AG10803 (cell line): ENCODE measurements around the gene CCDC68.

ENCODE experiments used
- DNase-seq: peaks from one replicate; pipeline ENCODE4 v3.0.0; 2010; ENCODE audit warnings: low read depth
- H3K4me3 ChIP-seq: 2 replicates; pipeline ENCODE4 v1.5.1; 2011; ENCODE audit warnings: mild to moderate bottlenecking, low read length, control low read depth
- TF ChIP-seq, protein P1 (sequence below): conservative IDR thresholded peaks from 2 replicates; pipeline ENCODE4 v1.5.1; 2011; ENCODE audit warnings: mild to moderate bottlenecking, low read length, control low read depth, inconsistent platforms

Gene CCDC68, protein sequence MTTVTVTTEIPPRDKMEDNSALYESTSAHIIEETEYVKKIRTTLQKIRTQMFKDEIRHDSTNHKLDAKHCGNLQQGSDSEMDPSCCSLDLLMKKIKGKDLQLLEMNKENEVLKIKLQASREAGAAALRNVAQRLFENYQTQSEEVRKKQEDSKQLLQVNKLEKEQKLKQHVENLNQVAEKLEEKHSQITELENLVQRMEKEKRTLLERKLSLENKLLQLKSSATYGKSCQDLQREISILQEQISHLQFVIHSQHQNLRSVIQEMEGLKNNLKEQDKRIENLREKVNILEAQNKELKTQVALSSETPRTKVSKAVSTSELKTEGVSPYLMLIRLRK

DNA sequence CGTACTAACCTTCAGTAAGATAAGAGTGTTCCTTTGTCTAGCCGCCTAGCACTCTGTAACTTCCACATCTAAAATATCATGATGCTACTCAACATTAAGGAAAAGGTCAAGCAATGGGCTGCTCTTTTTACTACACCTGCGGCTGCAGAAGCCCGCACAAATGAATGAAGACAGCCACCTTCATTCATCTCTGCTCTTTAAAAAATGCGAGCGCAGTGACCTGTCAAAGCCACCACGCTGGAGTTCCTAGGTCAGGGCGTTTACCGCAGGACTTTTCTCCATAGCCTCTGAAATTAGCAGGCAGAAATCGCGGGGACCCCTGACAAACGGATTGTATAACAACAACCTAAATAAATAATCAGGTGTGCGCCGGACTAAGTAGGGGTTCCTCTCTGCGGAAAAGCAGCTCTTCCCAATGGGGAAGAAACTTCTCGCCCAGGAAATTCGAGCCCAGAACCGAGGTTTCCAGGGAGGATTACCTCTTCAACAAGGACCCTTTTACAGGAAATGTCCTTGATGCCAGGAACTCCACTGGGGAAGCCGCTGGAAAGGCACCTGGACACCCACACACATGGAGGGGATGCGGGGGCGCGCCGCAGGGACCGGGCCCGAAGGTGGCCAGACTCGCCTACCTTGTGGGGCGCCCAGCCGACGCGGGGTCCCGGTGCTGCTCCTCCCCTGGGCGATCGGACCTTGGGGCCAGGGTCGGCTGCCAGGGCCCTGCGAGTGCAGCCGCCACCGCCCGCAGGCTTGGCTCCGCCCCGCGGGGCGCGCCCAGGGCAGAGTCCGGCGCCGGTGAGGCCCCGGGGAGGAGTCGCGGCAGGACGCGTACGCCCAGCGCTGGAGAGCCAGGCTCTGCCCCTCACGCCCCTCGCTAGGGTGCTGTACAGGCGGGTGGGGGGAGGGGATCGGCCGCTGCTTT lies at the start of gene CCDC68:
Gene CCDC68 (minus strand): TSS at position 758 of the 922 bp plus-strand sequence. CDS start 16,670 bp downstream, outside the sequence.
- DNase-seq, result no peak
- H3K4me3 ChIP-seq, result no peak within 1 kb of the TSS
- TF ChIP-seq, protein P1, sequence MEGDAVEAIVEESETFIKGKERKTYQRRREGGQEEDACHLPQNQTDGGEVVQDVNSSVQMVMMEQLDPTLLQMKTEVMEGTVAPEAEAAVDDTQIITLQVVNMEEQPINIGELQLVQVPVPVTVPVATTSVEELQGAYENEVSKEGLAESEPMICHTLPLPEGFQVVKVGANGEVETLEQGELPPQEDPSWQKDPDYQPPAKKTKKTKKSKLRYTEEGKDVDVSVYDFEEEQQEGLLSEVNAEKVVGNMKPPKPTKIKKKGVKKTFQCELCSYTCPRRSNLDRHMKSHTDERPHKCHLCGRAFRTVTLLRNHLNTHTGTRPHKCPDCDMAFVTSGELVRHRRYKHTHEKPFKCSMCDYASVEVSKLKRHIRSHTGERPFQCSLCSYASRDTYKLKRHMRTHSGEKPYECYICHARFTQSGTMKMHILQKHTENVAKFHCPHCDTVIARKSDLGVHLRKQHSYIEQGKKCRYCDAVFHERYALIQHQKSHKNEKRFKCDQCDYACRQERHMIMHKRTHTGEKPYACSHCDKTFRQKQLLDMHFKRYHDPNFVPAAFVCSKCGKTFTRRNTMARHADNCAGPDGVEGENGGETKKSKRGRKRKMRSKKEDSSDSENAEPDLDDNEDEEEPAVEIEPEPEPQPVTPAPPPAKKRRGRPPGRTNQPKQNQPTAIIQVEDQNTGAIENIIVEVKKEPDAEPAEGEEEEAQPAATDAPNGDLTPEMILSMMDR, result no peak

DNA sequence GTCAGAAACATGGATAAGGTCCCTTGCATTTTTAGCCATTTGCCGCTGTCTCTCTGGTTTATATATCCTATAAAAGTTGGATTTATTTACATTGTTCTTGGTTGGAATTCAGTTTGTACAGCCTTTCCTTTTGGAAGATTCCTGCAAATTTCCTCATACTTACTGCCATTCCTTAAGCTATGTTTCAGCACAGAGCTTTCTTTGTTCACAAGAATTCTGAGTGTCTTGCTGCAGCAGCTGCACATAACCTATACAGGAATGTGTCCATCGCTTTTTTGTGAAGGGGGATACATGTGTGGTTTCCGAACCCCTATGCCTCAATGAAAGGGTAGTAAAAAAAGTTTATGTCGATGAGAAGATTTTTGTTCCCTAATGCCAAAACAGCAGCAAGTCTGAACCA lies 48.3 kb upstream of the CCDC68 start:
- TF ChIP-seq, protein P1, result no peak
- no peak overlapping the region for H3K4me3 ChIP-seq
- peak; percentile 4 for DNase-seq

DNA sequence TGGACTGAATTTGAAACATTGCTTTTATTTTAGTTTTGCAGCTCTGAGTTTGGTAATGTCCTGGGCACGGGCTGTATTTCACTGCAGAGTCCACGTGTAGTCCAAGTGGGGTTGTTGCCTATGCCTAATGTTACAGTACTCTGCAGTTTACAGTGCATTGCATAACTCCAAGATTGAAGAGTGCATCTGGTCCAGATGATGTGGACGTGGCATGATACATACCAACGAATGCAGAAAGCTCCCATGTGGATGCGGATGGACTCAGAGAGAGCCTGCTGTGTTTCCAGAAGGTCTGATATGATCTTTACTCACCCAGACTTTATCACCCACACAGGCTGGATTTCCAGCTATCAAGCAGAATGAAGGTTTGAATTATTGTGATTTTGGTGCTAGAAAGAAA lies 44.4 kb upstream of the CCDC68 start:
- TF ChIP-seq, protein P1, result no peak
- no peak overlapping the region for H3K4me3 ChIP-seq
- DNase-seq, result peak; percentile 62

DNA sequence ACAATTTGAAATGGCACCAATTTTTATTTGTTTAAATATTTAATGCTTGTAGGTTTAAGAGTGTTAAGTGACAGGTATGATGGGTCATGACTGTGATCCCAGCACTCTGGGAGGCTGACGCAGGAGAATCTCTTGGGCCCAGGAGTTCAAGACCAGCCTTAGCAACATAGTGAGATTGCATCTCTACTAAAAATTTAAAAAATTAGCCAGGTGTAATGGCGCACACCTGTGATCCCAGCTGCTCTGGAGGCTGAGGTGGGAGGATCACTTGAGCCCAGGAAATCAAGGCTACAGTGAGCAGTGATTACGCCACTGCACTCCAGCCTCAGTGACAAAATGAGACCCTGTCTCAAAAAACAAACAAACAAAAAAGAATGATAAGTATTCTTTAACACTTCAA lies 43.0 kb upstream of the CCDC68 start:
- TF ChIP-seq, protein P1, result no peak
- DNase-seq, result no peak
- no peak overlapping the region for H3K4me3 ChIP-seq

DNA sequence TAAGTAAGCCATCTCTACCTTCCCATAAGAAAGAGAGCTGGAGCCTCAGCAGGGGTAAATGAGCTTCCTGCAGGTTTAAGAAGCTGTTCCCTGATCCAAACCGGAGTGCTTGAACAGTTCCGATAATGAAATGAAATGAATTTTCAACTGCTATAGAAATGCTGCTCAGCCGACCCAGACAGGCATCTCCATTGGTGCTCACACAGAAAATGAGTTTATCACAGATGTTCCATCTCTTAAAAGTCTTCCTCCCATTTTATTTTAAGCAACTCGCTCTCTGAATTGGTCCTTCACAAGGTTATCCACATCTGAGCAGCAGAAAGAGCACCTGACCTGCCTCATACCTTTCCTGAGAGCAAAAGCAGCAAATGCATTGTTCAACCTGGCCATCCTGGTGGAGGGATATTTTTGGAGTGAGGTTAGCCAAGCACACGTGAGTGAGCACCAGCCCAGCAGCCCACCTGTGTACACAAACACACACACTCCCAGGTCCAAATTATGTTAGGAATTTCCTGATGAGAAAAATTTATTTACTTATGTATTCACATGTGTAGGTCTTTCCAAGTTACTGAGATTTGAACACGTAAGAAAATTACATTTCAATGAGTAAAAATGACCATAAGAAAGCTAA lies 42.2 kb upstream of the CCDC68 start:
- no peak for DNase-seq
- H3K4me3 ChIP-seq, result no peak overlapping the region
- TF ChIP-seq, protein P1, result no peak

DNA sequence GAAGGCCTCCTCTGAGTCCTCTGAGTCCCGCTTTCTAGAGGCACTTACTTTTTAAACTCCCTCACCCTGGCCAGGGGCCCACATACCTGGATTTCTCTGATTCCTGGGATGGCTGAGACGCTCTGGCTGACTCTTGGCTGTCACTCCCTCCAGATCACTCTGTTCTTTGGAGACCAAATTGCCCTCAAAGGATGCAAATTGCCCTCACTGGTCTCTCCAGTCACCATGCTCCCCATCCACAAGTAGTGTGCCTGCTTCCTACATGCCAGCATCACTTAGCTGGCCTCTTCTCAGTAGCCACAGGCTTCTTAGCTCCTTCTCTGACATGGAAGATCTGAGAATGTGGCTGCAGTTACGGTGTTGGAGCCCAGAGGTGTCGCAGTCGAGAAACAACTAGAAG lies 41.3 kb upstream of the CCDC68 start:
- no peak for DNase-seq
- TF ChIP-seq, protein P1, result no peak

More for the DNA sequence above, 41.3 kb upstream of the CCDC68 start:
- no peak overlapping the region for H3K4me3 ChIP-seq
